A204.1 (cell line): Measurements from ENCODE around the gene TMEM69.

Source experiments
- FAIRE-seq: peaks from 2 replicates; lab custom pipeline; 2012; peaks lifted over from hg19 to GRCh38; lab: Jason Lieb, UNC

Gene TMEM69

DNA sequence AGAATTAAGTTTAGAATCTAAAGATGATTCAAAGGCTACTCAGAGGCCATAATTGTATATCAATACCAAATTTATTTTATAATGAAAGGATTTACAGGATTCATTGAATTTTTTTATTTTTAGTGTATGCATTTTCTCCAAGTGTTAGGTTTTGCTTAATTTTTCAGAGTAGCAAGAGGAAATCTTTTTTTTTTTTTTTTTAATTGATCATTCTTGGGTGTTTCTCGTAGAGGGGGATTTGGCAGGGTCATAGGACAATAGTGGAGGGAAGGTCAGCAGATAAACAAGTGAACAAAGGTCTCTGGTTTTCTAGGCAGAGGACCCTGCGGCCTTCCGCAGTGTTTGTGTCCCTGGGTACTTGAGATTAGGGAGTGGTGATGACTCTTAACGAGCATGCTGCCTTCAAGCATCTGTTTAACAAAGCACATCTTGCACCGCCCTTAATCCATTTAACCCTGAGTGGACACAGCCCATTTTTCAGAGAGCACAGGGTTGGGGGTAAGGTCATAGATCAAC lies 51.7 kb downstream of the TMEM69 start:
- FAIRE-seq, result peak; percentile 54
